GM13977 (cell line): ENCODE measurements around the gene ERG.

ENCODE experiments used
- DNase-seq: peaks from one replicate; pipeline ENCODE4 v3.0.0; 2012; ENCODE audit warnings: low spot score
- CTCF ChIP-seq: IDR thresholded peaks from 2 replicates; pipeline ENCODE4 v1.5.1; 2012; ENCODE audit warnings: mild to moderate bottlenecking, control low read depth; ENCODE audit not compliant: insufficient read depth; ENCODE audit errors: extremely low read depth, missing control alignments
- in situ Hi-C: fragments of 300-500 bp; cut with MboI; formaldehyde crosslinking; loops from one replicate; pipeline ENCODE4 v1.12.0; 2022; ENCODE audit warnings: low sequenced_read_pairs, low pct_unique_long_range_greater_than_20kb, mixed read lengths, inconsistent platforms; ENCODE audit not compliant: unreplicated experiment

ERG gene

GRCh38 chr21:38494251-38494642 is 4.0 kb downstream of the ERG start:
- in situ Hi-C loops, result no loop called here
- no peak for TF ChIP-seq CTCF
- DNase-seq, result no peak

GRCh38 chr21:38493549-38494250 is 4.6 kb downstream of the ERG start:
- no peak for TF ChIP-seq CTCF
- no peak for DNase-seq
- in situ Hi-C loops, result no loop called here

- in situ Hi-C loops, result no loop called here
- DNase-seq, result no peak
- TF ChIP-seq CTCF, result no peak
Measured at GRCh38 chr21:38492007-38492406, 6.3 kb downstream of the ERG start.

GRCh38 chr21:38491536-38491935 is 6.7 kb downstream of the ERG start:
- DNase-seq, result no peak
- TF ChIP-seq CTCF, result no peak
- in situ Hi-C loops, result no loop called here

- no peak for DNase-seq
- in situ Hi-C loops, result no loop called here
- no peak for TF ChIP-seq CTCF
Measured at GRCh38 chr21:38490411-38491020, 7.8 kb downstream of the ERG start.

GRCh38 chr21:38489729-38490128 is 8.5 kb downstream of the ERG start:
- DNase-seq, result no peak
- in situ Hi-C loops, result no loop called here
- no peak for TF ChIP-seq CTCF
